MM.1S (cell line): Measurements from ENCODE around the gene CCL26.

Experiments used
- EZH2 ChIP-seq: fragments of 300-600 bp; sonication (generic); optimal IDR thresholded peaks from 2 replicates; pipeline ENCODE3; 2017; ENCODE audit warnings: low read depth, mild to moderate bottlenecking, antibody characterized with exemption, low read length, mixed read lengths
- EZH2phosphoT487 ChIP-seq: fragments of 300-600 bp; sonication (generic); IDR thresholded peaks from 2 replicates; pipeline ENCODE4 v1.6.1; 2018; ENCODE audit warnings: antibody characterized with exemption, low read length
- TF ChIP-seq, protein P1 (sequence below): fragments of 300-600 bp; sonication (generic); IDR thresholded peaks from 2 replicates; pipeline ENCODE4 v1.5.1; 2016; ENCODE audit warnings: antibody characterized with exemption, low read length, mixed read lengths

DNA sequence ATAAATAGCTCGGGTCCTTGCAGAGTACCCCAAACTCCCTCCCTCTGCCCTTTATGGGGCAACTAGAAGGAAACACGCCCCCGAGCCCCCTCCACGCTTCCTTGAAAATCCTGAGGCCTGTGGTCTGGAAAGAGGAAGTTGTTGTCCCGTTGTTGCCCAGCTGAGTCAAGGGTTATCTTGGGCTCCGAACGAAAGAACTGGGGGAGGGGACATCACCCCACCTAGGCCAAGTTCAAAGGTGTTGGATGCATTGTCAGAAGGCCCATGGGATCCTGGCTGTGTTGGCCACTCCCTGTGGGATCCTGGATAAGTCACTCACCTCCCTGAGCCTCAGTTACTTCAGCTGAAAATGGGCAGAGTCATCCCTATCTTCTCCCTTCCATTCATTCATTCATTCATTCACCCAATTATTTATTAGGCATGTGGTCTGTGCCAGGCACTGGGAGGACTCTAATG lies 41.8 kb upstream of the CCL26 start, which contains the start of gene CCL24:
- TF ChIP-seq, protein P1, sequence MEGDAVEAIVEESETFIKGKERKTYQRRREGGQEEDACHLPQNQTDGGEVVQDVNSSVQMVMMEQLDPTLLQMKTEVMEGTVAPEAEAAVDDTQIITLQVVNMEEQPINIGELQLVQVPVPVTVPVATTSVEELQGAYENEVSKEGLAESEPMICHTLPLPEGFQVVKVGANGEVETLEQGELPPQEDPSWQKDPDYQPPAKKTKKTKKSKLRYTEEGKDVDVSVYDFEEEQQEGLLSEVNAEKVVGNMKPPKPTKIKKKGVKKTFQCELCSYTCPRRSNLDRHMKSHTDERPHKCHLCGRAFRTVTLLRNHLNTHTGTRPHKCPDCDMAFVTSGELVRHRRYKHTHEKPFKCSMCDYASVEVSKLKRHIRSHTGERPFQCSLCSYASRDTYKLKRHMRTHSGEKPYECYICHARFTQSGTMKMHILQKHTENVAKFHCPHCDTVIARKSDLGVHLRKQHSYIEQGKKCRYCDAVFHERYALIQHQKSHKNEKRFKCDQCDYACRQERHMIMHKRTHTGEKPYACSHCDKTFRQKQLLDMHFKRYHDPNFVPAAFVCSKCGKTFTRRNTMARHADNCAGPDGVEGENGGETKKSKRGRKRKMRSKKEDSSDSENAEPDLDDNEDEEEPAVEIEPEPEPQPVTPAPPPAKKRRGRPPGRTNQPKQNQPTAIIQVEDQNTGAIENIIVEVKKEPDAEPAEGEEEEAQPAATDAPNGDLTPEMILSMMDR = no peak
- no peak for TF ChIP-seq EZH2phosphoT487
- TF ChIP-seq EZH2 = no peak
